Activated CD4-positive, alpha-beta T cell treated with anti-CD3 and anti-CD28 coated beads, Interleukin-2, amount 10 ng/mL, durations not matched to agents 7 days and 5 days (primary cell): ENCODE results near the gene DHX57. TPM values are rescaled to one million over a fixed set of nuclear protein-coding genes. Genes with fewer than 3 reads are reported as not detected.
"Not testable (repeated sequence)": the region's sequence is repeated elsewhere in the genome, so short reads cannot be mapped to it uniquely, and the experiment has no call there.

Experiments used
- CTCF ChIA-PET: fragments of 350-600 bp; sonication (Branson Sonifier 250); formaldehyde crosslinking; loops from one replicate; lab custom pipeline; 2021; ENCODE audit warnings: antibody characterized with exemption; lab: Charles Lee
- POLR2A ChIA-PET: fragments of 350-600 bp; sonication (Branson Sonifier 250); formaldehyde crosslinking; loops from one replicate; lab custom pipeline; 2021; ENCODE audit warnings: antibody characterized with exemption; lab: Charles Lee
- DNase-seq: peaks from one replicate; pipeline ENCODE4 v3.0.0-alpha.2; 2020
- H3K27ac Mint-ChIP-seq: one replicate; pipeline ENCODE4 v1.8.0; 2021; ENCODE audit warnings: mild to moderate bottlenecking, moderate library complexity, mixed read lengths
- H3K27me3 Mint-ChIP-seq: one replicate; pipeline ENCODE4 v1.8.0; 2021; ENCODE audit warnings: mixed read lengths
- H3K36me3 Mint-ChIP-seq: one replicate; pipeline ENCODE4 v1.8.0; 2021; ENCODE audit warnings: low read depth, mixed read lengths
- H3K4me1 Mint-ChIP-seq: one replicate; pipeline ENCODE4 v1.8.0; 2021; ENCODE audit warnings: mixed read lengths
- H3K4me3 Mint-ChIP-seq: one replicate; pipeline ENCODE4 v1.8.0; 2021; ENCODE audit warnings: mild to moderate bottlenecking, moderate library complexity, mixed read lengths
- H3K9me3 Mint-ChIP-seq: one replicate; pipeline ENCODE4 v1.8.0; 2021; ENCODE audit warnings: mixed read lengths
- total RNA-seq, 2 experiments: library from RNA; stranded (reverse); gene quantifications; one replicate each; pipeline ENCODE4 v1.2.3, GENCODE V29; 2021

Gene DHX57
- total RNA-seq, 2 experiments from 2014 or later = 10.5 to 10.7 TPM

- POLR2A ChIA-PET = no interaction called here
- H3K36me3 Mint-ChIP-seq = peaks cover 18% of the 10 kb centered on the region
Measured at GRCh38 chr2:38862476-38862875, 13.3 kb downstream of the DHX57 start.

GRCh38 chr2:38856165-38856564 lies 19.6 kb downstream of the DHX57 start:
- H3K4me3 Mint-ChIP-seq = no peak overlapping the region
- no peaks in the 10 kb centered on the region for H3K4me1 Mint-ChIP-seq
- ChIA-PET CTCF (interaction anchor here (0.5 to 1.5 kb wide), 3 partner anchors 11 to 35 kb away, joined by 3 to 4 read pairs (median 3); no protein-coding TSS in a partner anchor), POLR2A (interaction anchor here (0.5 kb wide), 1 partner anchor 344 kb away, joined by 3 read pairs; no protein-coding TSS in a partner anchor)
- peaks cover 5% of the 10 kb centered on the region for H3K36me3 Mint-ChIP-seq
- H3K27ac Mint-ChIP-seq = no peak overlapping the region
- DNase-seq = no peak
- H3K9me3 Mint-ChIP-seq = no peaks in the 10 kb centered on the region
- H3K27me3 Mint-ChIP-seq = no peaks in the 10 kb centered on the region

More at GRCh38 chr2:38862476-38862875, 13.3 kb downstream of the DHX57 start:
- no peak overlapping the region for H3K27ac Mint-ChIP-seq
- no peak overlapping the region for H3K4me3 Mint-ChIP-seq
- CTCF ChIA-PET = no interaction called here
- H3K27me3 Mint-ChIP-seq = no peaks in the 10 kb centered on the region
- H3K9me3 Mint-ChIP-seq = no peaks in the 10 kb centered on the region
- no peak for DNase-seq
- peaks cover 14% of the 10 kb centered on the region for H3K4me1 Mint-ChIP-seq

- POLR2A ChIA-PET = no interaction called here
- Mint-ChIP-seq H3K27ac (no peak overlapping the region), H3K4me3 (no peak overlapping the region), H3K36me3 (peaks cover 5% of the 10 kb centered on the region), H3K27me3 (no peaks in the 10 kb centered on the region), H3K4me1 (no peaks in the 10 kb centered on the region), H3K9me3 (no peaks in the 10 kb centered on the region)
- no peak for DNase-seq
- CTCF ChIA-PET = no interaction called here
Measured at GRCh38 chr2:38850045-38850444, 25.7 kb downstream of the DHX57 start.

GRCh38 chr2:38836791-38837190 lies 38.9 kb downstream of the DHX57 start:
- ChIA-PET CTCF (no interaction called here), POLR2A (no interaction called here)
- no peaks in the 10 kb centered on the region for H3K9me3 Mint-ChIP-seq
- DNase-seq = no peak
- H3K36me3 Mint-ChIP-seq = peaks cover 3% of the 10 kb centered on the region
- no peak overlapping the region for H3K27ac Mint-ChIP-seq
- H3K27me3 Mint-ChIP-seq = no peaks in the 10 kb centered on the region
- H3K4me3 Mint-ChIP-seq = no peak overlapping the region
- no peaks in the 10 kb centered on the region for H3K4me1 Mint-ChIP-seq

- no peak overlapping the region for H3K27ac Mint-ChIP-seq
- no peaks in the 10 kb centered on the region for H3K27me3 Mint-ChIP-seq
- H3K36me3 Mint-ChIP-seq = no peaks in the 10 kb centered on the region
- no peaks in the 10 kb centered on the region for H3K9me3 Mint-ChIP-seq
- POLR2A ChIA-PET = no interaction called here
- H3K4me3 Mint-ChIP-seq = no peak overlapping the region
- no peak for DNase-seq
- CTCF ChIA-PET = interaction anchor here (1.5 kb wide), 1 partner anchor 9 kb away, joined by 3 read pairs; no protein-coding TSS in a partner anchor
- no peaks in the 10 kb centered on the region for H3K4me1 Mint-ChIP-seq
Measured at GRCh38 chr2:38835990-38836389, 39.7 kb downstream of the DHX57 start.

- Mint-ChIP-seq H3K4me1 (no peaks in the 10 kb centered on the region), H3K4me3 (no peak overlapping the region), H3K27ac (no peak overlapping the region), H3K27me3 (no peaks in the 10 kb centered on the region), H3K9me3 (no peaks in the 10 kb centered on the region), H3K36me3 (no peaks in the 10 kb centered on the region)
- DNase-seq = peak; percentile 32
- ChIA-PET POLR2A (no interaction called here), CTCF (interaction anchor here (0.6 to 1.5 kb wide), 4 partner anchors 10 to 91 kb away, joined by 3 read pairs; no protein-coding TSS in a partner anchor)
Measured at GRCh38 chr2:38835015-38835601, 40.6 kb downstream of the DHX57 start.

- Mint-ChIP-seq H3K9me3 (no peaks in the 10 kb centered on the region), H3K36me3 (peaks cover 1% of the 10 kb centered on the region), H3K27me3 (no peaks in the 10 kb centered on the region), H3K27ac (no peak overlapping the region), H3K4me3 (no peak overlapping the region), H3K4me1 (peaks cover 5% of the 10 kb centered on the region)
- POLR2A ChIA-PET = no interaction called here
- DNase-seq = no peak
- CTCF ChIA-PET = interaction anchor here (0.5 kb wide), 1 partner anchor 86 kb away, joined by 3 read pairs; no protein-coding TSS in a partner anchor
Measured at GRCh38 chr2:38830526-38831159, 45.1 kb downstream of the DHX57 start.

GRCh38 chr2:38829971-38830370 lies 45.8 kb downstream of the DHX57 start:
- peaks cover 3% of the 10 kb centered on the region for H3K36me3 Mint-ChIP-seq
- ChIA-PET CTCF (interaction anchor here (0.5 kb wide), 1 partner anchor 86 kb away, joined by 3 read pairs; no protein-coding TSS in a partner anchor), POLR2A (no interaction called here)
- H3K4me1 Mint-ChIP-seq = peaks cover 5% of the 10 kb centered on the region
- no peak overlapping the region for H3K4me3 Mint-ChIP-seq
- H3K27me3 Mint-ChIP-seq = no peaks in the 10 kb centered on the region
- no peaks in the 10 kb centered on the region for H3K9me3 Mint-ChIP-seq
- DNase-seq = no peak
- H3K27ac Mint-ChIP-seq = no peak overlapping the region

- H3K27ac Mint-ChIP-seq = no peak overlapping the region
- POLR2A ChIA-PET = interaction anchor here (0.6 kb wide), 2 partner anchors 108 to 391 kb away, joined by 3 read pairs; no protein-coding TSS in a partner anchor
- CTCF ChIA-PET = interaction anchor here (0.7 to 0.9 kb wide), 4 partner anchors 12 to 456 kb away, joined by 3 to 5 read pairs (median 4); no protein-coding TSS in a partner anchor
Measured at GRCh38 chr2:38828460-38828859, 47.3 kb downstream of the DHX57 start.

GRCh38 chr2:38827539-38828145 lies 48.1 kb downstream of the DHX57 start:
- not testable (repeated sequence) for H3K4me3 Mint-ChIP-seq, H3K4me1 Mint-ChIP-seq, H3K9me3 Mint-ChIP-seq, DNase-seq, H3K27ac Mint-ChIP-seq, H3K27me3 Mint-ChIP-seq
- peaks cover 11% of the 10 kb centered on the region for H3K36me3 Mint-ChIP-seq
- CTCF ChIA-PET = interaction anchor here (0.6 to 0.9 kb wide), 3 partner anchors 13 to 933 kb away, joined by 3 to 5 read pairs (median 5); no protein-coding TSS in a partner anchor
- POLR2A ChIA-PET = interaction anchor here (0.6 kb wide), 1 partner anchor 107 kb away, joined by 3 read pairs; no protein-coding TSS in a partner anchor

More at GRCh38 chr2:38828460-38828859, 47.3 kb downstream of the DHX57 start:
- H3K4me1 Mint-ChIP-seq = peaks cover 5% of the 10 kb centered on the region
- H3K36me3 Mint-ChIP-seq = peaks cover 7% of the 10 kb centered on the region
- DNase-seq = no peak
- no peaks in the 10 kb centered on the region for H3K9me3 Mint-ChIP-seq
- no peak overlapping the region for H3K4me3 Mint-ChIP-seq
- no peaks in the 10 kb centered on the region for H3K27me3 Mint-ChIP-seq

GRCh38 chr2:38825956-38826355 lies 49.8 kb downstream of the DHX57 start:
- Mint-ChIP-seq H3K36me3 (peaks cover 14% of the 10 kb centered on the region), H3K4me3 (no peak overlapping the region)
- CTCF ChIA-PET = interaction anchor here (0.8 to 1.1 kb wide), 2 partner anchors 18 to 36 kb away, joined by 3 read pairs; no protein-coding TSS in a partner anchor

GRCh38 chr2:38824906-38825305 lies 50.8 kb downstream of the DHX57 start:
- Mint-ChIP-seq H3K4me1 (peaks cover 5% of the 10 kb centered on the region), H3K9me3 (no peaks in the 10 kb centered on the region), H3K4me3 (no peak overlapping the region), H3K27ac (no peak overlapping the region), H3K36me3 (peaks cover 14% of the 10 kb centered on the region), H3K27me3 (no peaks in the 10 kb centered on the region)
- ChIA-PET CTCF (interaction anchor here (0.6 to 0.7 kb wide), 2 partner anchors 41 to 317 kb away, joined by 3 to 4 read pairs; no protein-coding TSS in a partner anchor), POLR2A (no interaction called here)
- DNase-seq = no peak

More at GRCh38 chr2:38825956-38826355, 49.8 kb downstream of the DHX57 start:
- POLR2A ChIA-PET = no interaction called here
- Mint-ChIP-seq H3K27me3 (no peaks in the 10 kb centered on the region), H3K9me3 (no peaks in the 10 kb centered on the region), H3K27ac (no peak overlapping the region), H3K4me1 (peaks cover 5% of the 10 kb centered on the region)
- no peak for DNase-seq
